ENCODE measurements around the gene IQSEC3.

Gene IQSEC3

DNA sequence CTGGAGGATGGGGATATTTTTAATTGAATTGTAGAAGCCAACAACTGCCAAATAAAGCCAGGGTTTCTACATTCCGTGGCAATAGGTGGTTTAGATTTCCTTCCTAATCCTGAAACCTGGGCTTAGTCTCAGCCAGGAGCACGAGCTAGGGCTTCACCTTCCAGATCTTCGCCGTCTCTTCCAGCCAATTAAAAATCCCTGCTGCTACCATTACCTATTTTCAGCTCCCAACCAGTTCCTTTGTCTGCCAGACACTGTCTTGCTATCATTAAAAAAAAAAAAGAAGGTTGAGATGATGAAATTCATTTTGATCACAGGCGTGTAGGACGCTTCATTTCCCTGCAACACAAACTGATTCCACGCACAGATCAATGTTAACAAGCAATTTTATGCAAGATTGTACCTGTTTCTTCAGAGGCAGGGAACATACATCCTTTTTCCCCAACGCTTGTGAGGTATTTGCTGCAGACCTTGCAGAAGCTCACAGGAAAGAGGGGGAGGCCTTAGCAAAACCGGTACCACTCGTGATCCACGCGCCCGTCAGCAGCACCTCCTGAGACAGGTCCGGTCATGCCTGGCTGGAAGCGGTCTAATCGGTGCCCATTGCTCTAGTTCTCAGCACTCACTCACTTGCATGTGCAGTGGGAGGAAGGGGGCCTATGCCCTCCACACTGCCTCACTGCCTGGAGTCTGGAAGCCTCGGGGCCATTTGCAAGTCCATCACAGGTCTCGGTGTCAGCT, 82.3 kb downstream of the IQSEC3 start:
- no peaks in the 10 kb centered on the region for H3K9me3 ChIP-seq (ENCODE audit: control insufficient read depth in 1 of 2, low read length in 2 of 2)
- H3K9ac ChIP-seq (ENCODE audit: low read depth in 1 of 2, low read length in 2 of 2) = no peak overlapping the region
- H3K36me3 ChIP-seq (ENCODE audit: control insufficient read depth in 1 of 2, insufficient read depth in 2 of 2, low read length in 2 of 2) = no peaks in the 10 kb centered on the region
- H3K27ac ChIP-seq (ENCODE audit: low read depth, low read length) = no peak overlapping the region
- H3K4me3 ChIP-seq (ENCODE audit: low read depth in 1 of 2, low read length in 2 of 2) = no peak overlapping the region
- H3K27me3 ChIP-seq (ENCODE audit: control insufficient read depth in 1 of 2, insufficient read depth in 2 of 2, low read length in 2 of 2) = no peaks in the 10 kb centered on the region
- H3K4me1 ChIP-seq (ENCODE audit: control insufficient read depth in 1 of 2, insufficient read depth in 2 of 2, low read length in 2 of 2) = peaks cover 26 to 27% of the 10 kb centered on the region in 2 donors

DNA sequence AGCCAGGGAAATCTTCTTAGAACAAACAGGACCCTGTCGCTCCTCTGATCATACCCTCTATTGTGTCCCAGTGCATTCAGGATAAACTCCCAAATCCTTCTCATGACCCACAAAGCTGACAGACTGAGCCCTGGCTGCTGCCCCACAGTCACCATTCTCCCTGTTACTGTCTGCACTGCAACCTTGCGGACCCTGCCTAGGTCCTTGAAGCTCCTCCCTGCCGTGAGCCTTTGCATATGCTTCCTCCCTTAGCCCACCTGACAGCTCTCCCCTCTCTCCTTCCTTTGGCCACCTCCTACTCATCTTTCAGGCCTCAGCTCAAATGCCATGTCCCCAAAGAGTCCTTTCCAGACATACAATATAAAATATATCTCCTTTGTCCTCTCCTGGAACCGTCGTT, 85.0 kb downstream of the IQSEC3 start:
- no peaks in the 10 kb centered on the region for H3K36me3 ChIP-seq (ENCODE audit: control insufficient read depth in 1 of 2, insufficient read depth in 2 of 2, low read length in 2 of 2)
- H3K27me3 ChIP-seq (ENCODE audit: control insufficient read depth in 1 of 2, insufficient read depth in 2 of 2, low read length in 2 of 2) = no peaks in the 10 kb centered on the region
- no peaks in the 10 kb centered on the region for H3K9me3 ChIP-seq (ENCODE audit: control insufficient read depth in 1 of 2, low read length in 2 of 2)
- no peak overlapping the region for H3K9ac ChIP-seq (ENCODE audit: low read depth in 1 of 2, low read length in 2 of 2)
- no peak overlapping the region for H3K4me3 ChIP-seq (ENCODE audit: low read depth in 1 of 2, low read length in 2 of 2)
- H3K4me1 ChIP-seq (ENCODE audit: control insufficient read depth in 1 of 2, insufficient read depth in 2 of 2, low read length in 2 of 2) = peaks cover 7 to 13% of the 10 kb centered on the region in 2 donors
- no peak overlapping the region for H3K27ac ChIP-seq (ENCODE audit: low read depth, low read length)

DNA sequence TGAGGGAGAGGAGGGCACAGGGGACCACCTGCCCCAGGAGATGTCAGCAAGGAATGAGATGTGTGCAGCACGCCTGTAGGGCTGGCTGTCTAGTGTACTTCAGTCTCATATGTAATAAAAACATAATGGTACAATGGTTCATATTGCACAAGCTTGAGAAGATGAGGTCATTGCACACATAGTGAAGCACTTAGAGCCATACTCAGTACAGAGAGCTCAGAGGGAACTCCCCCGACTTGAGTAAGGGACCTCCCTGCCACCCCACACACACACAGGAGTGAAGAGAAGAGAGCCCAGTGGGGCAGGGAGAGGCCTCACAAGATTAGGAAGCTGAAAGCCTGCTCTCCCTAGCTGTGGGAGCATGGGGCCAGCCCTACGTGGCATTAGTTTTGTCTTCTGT, 85.9 kb downstream of the IQSEC3 start:
- Histone ChIP-seq H3K4me3 (ENCODE audit: low read depth in 1 of 2, low read length in 2 of 2) (no peak overlapping the region), H3K9me3 (ENCODE audit: control insufficient read depth in 1 of 2, low read length in 2 of 2) (no peaks in the 10 kb centered on the region), H3K4me1 (ENCODE audit: control insufficient read depth in 1 of 2, insufficient read depth in 2 of 2, low read length in 2 of 2) (peaks cover 7 to 13% of the 10 kb centered on the region in 2 donors), H3K9ac (ENCODE audit: low read depth in 1 of 2, low read length in 2 of 2) (no peak overlapping the region), H3K36me3 (ENCODE audit: control insufficient read depth in 1 of 2, insufficient read depth in 2 of 2, low read length in 2 of 2) (no peaks in the 10 kb centered on the region), H3K27me3 (ENCODE audit: control insufficient read depth in 1 of 2, insufficient read depth in 2 of 2, low read length in 2 of 2) (no peaks in the 10 kb centered on the region), H3K27ac (ENCODE audit: low read depth, low read length) (no peak overlapping the region)

DNA sequence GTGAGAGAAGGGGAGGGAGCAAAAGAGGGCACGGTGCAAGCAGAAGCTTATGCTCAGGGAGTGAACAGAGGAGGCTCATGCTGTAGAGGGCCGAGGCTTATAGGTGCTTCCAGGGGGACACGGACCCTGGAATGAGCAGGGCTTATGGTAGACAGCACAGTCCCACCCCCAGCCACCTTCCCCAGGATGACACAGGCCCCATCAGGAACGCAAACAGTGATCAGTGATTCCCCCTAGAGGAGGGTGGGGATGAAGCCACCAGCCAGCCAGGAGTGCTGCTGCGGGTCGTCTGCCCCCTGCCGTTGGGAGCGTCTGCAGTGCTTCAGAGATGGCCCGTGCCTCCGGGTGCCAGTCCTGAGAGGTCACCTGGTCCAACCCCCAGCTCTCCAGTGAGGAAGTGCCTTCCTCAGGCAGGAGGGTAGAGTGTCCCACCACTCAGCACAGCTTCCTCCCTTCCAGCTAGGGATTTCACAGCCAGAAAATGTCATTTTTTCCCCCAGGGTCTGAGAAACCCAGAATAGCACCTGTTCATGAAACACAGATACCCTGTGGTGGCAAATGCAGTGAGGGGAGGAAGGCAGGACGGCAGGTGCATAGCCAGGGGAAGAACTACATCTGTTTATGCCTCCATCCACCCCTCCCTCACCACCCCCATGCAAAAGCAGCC, 86.6 kb downstream of the IQSEC3 start:
- Histone ChIP-seq H3K4me1 (ENCODE audit: control insufficient read depth in 1 of 2, insufficient read depth in 2 of 2, low read length in 2 of 2) (peaks cover 7 to 13% of the 10 kb centered on the region in 2 donors), H3K9ac (ENCODE audit: low read depth in 1 of 2, low read length in 2 of 2) (no peak overlapping the region), H3K27ac (ENCODE audit: low read depth, low read length) (no peak overlapping the region), H3K27me3 (ENCODE audit: control insufficient read depth in 1 of 2, insufficient read depth in 2 of 2, low read length in 2 of 2) (no peaks in the 10 kb centered on the region), H3K4me3 (ENCODE audit: low read depth in 1 of 2, low read length in 2 of 2) (no peak overlapping the region), H3K36me3 (ENCODE audit: control insufficient read depth in 1 of 2, insufficient read depth in 2 of 2, low read length in 2 of 2) (no peaks in the 10 kb centered on the region), H3K9me3 (ENCODE audit: control insufficient read depth in 1 of 2, low read length in 2 of 2) (no peaks in the 10 kb centered on the region)

- Histone ChIP-seq H3K27ac (ENCODE audit: low read depth, low read length) (no peak overlapping the region), H3K36me3 (ENCODE audit: control insufficient read depth in 1 of 2, insufficient read depth in 2 of 2, low read length in 2 of 2) (no peaks in the 10 kb centered on the region), H3K27me3 (ENCODE audit: control insufficient read depth in 1 of 2, insufficient read depth in 2 of 2, low read length in 2 of 2) (no peaks in the 10 kb centered on the region), H3K4me1 (ENCODE audit: control insufficient read depth in 1 of 2, insufficient read depth in 2 of 2, low read length in 2 of 2) (peaks cover 7 to 13% of the 10 kb centered on the region in 2 donors), H3K9me3 (ENCODE audit: control insufficient read depth in 1 of 2, low read length in 2 of 2) (no peaks in the 10 kb centered on the region), H3K9ac (ENCODE audit: low read depth in 1 of 2, low read length in 2 of 2) (no peak overlapping the region), H3K4me3 (ENCODE audit: low read depth in 1 of 2, low read length in 2 of 2) (no peak overlapping the region)
Observed at GRCh38 chr12:154058-154457, 87.5 kb downstream of the IQSEC3 start.

DNA sequence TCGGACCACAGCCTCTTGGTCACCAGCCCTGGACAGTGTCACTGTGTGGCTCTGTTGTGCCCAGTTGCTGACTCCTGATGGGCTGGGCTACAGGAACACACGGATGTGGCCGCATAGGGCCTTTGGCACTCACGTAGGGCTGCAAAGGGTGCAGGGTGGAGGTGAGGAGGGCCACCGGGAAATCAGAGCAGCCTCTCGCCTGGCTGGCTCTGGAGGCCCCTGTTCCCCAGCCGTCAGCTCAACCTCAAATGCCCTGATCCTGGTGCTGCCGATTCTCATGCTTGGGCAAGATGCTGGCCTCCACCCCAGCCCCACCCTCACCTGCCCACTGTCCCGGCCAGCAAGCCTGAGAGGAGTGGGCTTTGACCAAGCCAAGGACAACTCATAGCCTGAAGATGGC, 88.4 kb downstream of the IQSEC3 start:
- Histone ChIP-seq H3K27me3 (ENCODE audit: control insufficient read depth in 1 of 2, insufficient read depth in 2 of 2, low read length in 2 of 2) (no peaks in the 10 kb centered on the region), H3K27ac (ENCODE audit: low read depth, low read length) (no peak overlapping the region), H3K9me3 (ENCODE audit: control insufficient read depth in 1 of 2, low read length in 2 of 2) (no peaks in the 10 kb centered on the region), H3K9ac (ENCODE audit: low read depth in 1 of 2, low read length in 2 of 2) (no peak overlapping the region), H3K4me3 (ENCODE audit: low read depth in 1 of 2, low read length in 2 of 2) (no peak overlapping the region), H3K4me1 (ENCODE audit: control insufficient read depth in 1 of 2, insufficient read depth in 2 of 2, low read length in 2 of 2) (peaks cover 7 to 13% of the 10 kb centered on the region in 2 donors), H3K36me3 (ENCODE audit: control insufficient read depth in 1 of 2, insufficient read depth in 2 of 2, low read length in 2 of 2) (no peaks in the 10 kb centered on the region)

GRCh38 chr12:155646-156045, 89.1 kb downstream of the IQSEC3 start:
- Histone ChIP-seq H3K4me1 (ENCODE audit: control insufficient read depth in 1 of 2, insufficient read depth in 2 of 2, low read length in 2 of 2) (peaks cover 7 to 13% of the 10 kb centered on the region in 2 donors), H3K9ac (ENCODE audit: low read depth in 1 of 2, low read length in 2 of 2) (no peak overlapping the region), H3K4me3 (ENCODE audit: low read depth in 1 of 2, low read length in 2 of 2) (no peak overlapping the region), H3K27ac (ENCODE audit: low read depth, low read length) (no peak overlapping the region), H3K9me3 (ENCODE audit: control insufficient read depth in 1 of 2, low read length in 2 of 2) (no peaks in the 10 kb centered on the region), H3K36me3 (ENCODE audit: control insufficient read depth in 1 of 2, insufficient read depth in 2 of 2, low read length in 2 of 2) (no peaks in the 10 kb centered on the region), H3K27me3 (ENCODE audit: control insufficient read depth in 1 of 2, insufficient read depth in 2 of 2, low read length in 2 of 2) (no peaks in the 10 kb centered on the region)

DNA sequence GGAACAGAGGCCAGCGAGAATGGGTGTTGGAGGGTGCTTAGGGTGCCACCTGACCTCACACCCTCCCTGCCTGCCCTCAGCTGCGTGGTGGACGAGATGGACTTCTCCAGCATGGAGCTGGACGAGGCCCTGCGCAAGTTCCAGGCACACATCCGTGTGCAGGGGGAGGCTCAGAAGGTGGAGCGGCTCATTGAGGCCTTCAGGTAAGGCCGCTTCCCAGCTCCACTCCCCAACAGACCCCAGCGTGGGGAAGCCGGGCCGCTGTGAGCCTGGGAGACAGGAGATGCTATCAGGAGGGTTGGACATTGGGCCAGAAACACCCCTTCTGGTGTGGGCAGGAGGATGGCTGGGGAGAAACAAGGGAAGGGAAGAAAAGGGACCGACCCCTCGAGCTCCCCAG, 90.4 kb downstream of the IQSEC3 start:
- H3K36me3 ChIP-seq (ENCODE audit: control insufficient read depth in 1 of 2, insufficient read depth in 2 of 2, low read length in 2 of 2) = no peaks in the 10 kb centered on the region
- no peaks in the 10 kb centered on the region for H3K27me3 ChIP-seq (ENCODE audit: control insufficient read depth in 1 of 2, insufficient read depth in 2 of 2, low read length in 2 of 2)
- H3K27ac ChIP-seq (ENCODE audit: low read depth, low read length) = no peak overlapping the region
- H3K4me1 ChIP-seq (ENCODE audit: control insufficient read depth in 1 of 2, insufficient read depth in 2 of 2, low read length in 2 of 2) = peaks cover 7 to 13% of the 10 kb centered on the region in 2 donors
- no peaks in the 10 kb centered on the region for H3K9me3 ChIP-seq (ENCODE audit: control insufficient read depth in 1 of 2, low read length in 2 of 2)
- H3K9ac ChIP-seq (ENCODE audit: low read depth in 1 of 2, low read length in 2 of 2) = no peak overlapping the region
- H3K4me3 ChIP-seq (ENCODE audit: low read depth in 1 of 2, low read length in 2 of 2) = no peak overlapping the region

DNA sequence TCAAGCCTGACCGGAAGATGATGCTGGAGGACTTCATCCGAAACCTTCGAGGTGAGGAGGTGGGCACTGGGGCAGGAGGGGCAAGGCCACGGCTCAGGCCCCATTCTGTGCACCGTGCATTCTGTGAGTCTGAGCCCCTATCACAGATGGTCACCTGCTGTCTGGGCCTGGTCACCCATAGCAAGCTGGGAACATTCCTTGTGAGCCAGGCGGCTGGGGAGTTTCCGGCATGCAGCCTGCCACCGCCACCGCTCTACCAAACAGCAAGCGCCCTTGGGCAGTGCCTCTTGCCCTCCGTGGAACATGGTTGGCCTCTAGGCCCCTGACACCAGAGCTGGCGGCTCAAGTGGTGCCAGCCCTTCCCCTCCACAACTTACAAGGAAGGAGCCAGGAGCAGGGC, 91.1 kb downstream of the IQSEC3 start:
- Histone ChIP-seq H3K36me3 (ENCODE audit: control insufficient read depth in 1 of 2, insufficient read depth in 2 of 2, low read length in 2 of 2) (no peaks in the 10 kb centered on the region), H3K27ac (ENCODE audit: low read depth, low read length) (no peak overlapping the region), H3K4me1 (ENCODE audit: control insufficient read depth in 1 of 2, insufficient read depth in 2 of 2, low read length in 2 of 2) (peaks cover 5 to 8% of the 10 kb centered on the region in 2 donors), H3K9me3 (ENCODE audit: control insufficient read depth in 1 of 2, low read length in 2 of 2) (no peaks in the 10 kb centered on the region), H3K27me3 (ENCODE audit: control insufficient read depth in 1 of 2, insufficient read depth in 2 of 2, low read length in 2 of 2) (no peaks in the 10 kb centered on the region), H3K4me3 (ENCODE audit: low read depth in 1 of 2, low read length in 2 of 2) (no peak overlapping the region), H3K9ac (ENCODE audit: low read depth in 1 of 2, low read length in 2 of 2) (no peak overlapping the region)

DNA sequence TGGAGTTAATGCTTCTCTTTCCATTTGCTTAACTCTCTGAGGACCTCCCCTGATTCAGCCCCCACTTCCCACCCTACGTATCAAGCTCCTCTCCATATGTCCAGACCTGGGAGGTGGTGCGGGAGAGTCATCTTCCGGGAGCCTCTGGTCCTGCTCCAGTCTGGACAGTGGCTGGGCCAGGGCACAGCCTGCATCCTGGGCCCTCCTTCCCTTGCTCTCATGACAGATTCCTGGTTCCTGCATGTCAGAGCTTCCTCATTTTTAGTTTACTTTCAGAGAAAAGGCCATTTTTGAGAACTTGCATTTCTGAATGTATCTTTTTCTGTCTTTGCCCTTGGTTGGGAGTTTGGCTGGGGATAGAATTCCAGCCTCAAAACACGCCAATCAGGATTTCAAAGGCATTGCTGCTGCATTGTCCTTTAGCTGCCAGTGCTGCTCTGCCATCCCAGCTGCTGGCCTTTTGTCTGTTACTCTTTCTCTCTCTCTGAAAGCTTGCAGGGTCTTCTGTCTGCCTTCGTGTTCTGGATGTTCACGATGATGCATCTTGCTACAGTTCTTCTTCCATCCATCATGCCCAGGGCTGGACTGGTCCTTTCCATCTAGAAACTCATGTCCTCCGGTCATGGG, 92.7 kb downstream of the IQSEC3 start:
- H3K27ac ChIP-seq (ENCODE audit: low read depth, low read length) = no peak overlapping the region
- H3K27me3 ChIP-seq (ENCODE audit: control insufficient read depth in 1 of 2, insufficient read depth in 2 of 2, low read length in 2 of 2) = no peaks in the 10 kb centered on the region
- peaks cover 6 to 8% of the 10 kb centered on the region in 2 donors for H3K4me1 ChIP-seq (ENCODE audit: control insufficient read depth in 1 of 2, insufficient read depth in 2 of 2, low read length in 2 of 2)
- no peaks in the 10 kb centered on the region for H3K36me3 ChIP-seq (ENCODE audit: control insufficient read depth in 1 of 2, insufficient read depth in 2 of 2, low read length in 2 of 2)
- H3K9me3 ChIP-seq (ENCODE audit: control insufficient read depth in 1 of 2, low read length in 2 of 2) = no peaks in the 10 kb centered on the region
- H3K9ac ChIP-seq (ENCODE audit: low read depth in 1 of 2, low read length in 2 of 2) = no peak overlapping the region
- H3K4me3 ChIP-seq (ENCODE audit: low read depth in 1 of 2, low read length in 2 of 2) = no peak overlapping the region
